Activated T-helper 2 cell treated with anti-CD3 and anti-CD28 coated beads, Interferon-gamma antibody, Interleukin-2, Interleukin-4, amounts not matched to agents 10 μg/mL and 5 μg/mL and 100 μg/mL, durations not matched to agents 14 hours and 24 hours and 36 hours (primary cell): Measurements from ENCODE around the gene CCDC80. TPM values are rescaled to one million over a fixed set of nuclear protein-coding genes. Genes with fewer than 3 reads are reported as not detected.

ENCODE experiments used
- DNase-seq: peaks from one replicate; pipeline ENCODE4 v3.0.0; 2021; ENCODE audit warnings: low spot score
- H3K27ac Mint-ChIP-seq: one replicate; pipeline ENCODE4 v1.8.0; 2021; ENCODE audit warnings: mixed read lengths
- H3K27me3 Mint-ChIP-seq: one replicate; pipeline ENCODE4 v1.8.0; 2021; ENCODE audit warnings: low read depth, mixed read lengths
- H3K36me3 Mint-ChIP-seq: one replicate; pipeline ENCODE4 v1.8.0; 2021; ENCODE audit warnings: low read depth, mixed read lengths
- H3K4me1 Mint-ChIP-seq: one replicate; pipeline ENCODE4 v1.8.0; 2021; ENCODE audit warnings: low read depth, mixed read lengths
- H3K4me3 Mint-ChIP-seq: one replicate; pipeline ENCODE4 v1.8.0; 2021; ENCODE audit warnings: low read depth, mild to moderate bottlenecking, moderate library complexity, mixed read lengths
- H3K9me3 Mint-ChIP-seq: one replicate; pipeline ENCODE4 v1.8.0; 2021; ENCODE audit warnings: mixed read lengths
- intact Hi-C: fragments of 100-400 bp; cut with micrococcal nuclease; formaldehyde crosslinking; loops from one replicate; pipeline ENCODE4 v1.15.1; 2023
- total RNA-seq: library from RNA; stranded (reverse); gene quantifications from 2 replicates; pipeline ENCODE4 v1.2.3, GENCODE V29; 2022

CCDC80 gene
- total RNA-seq, 1 donor from 2014 or later = not detected

- DNase-seq = peak; percentile 98
- Mint-ChIP-seq H3K4me3 (peak within 1 kb of the TSS; percentile 92), H3K9me3 (no peaks in the 10 kb centered on the region), H3K36me3 (peaks cover 47% of the 10 kb centered on the region), H3K27me3 (no peaks in the 10 kb centered on the region), H3K4me1 (peaks cover 49% of the 10 kb centered on the region), H3K27ac (peak within 1 kb of the TSS; percentile 99)
- intact Hi-C loops = loop anchor here (1.0 to 5.0 kb wide), 9 partner anchors 29 to 1135 kb away; partner anchors contain the start of genes BTLA and USF3
Measured at GRCh38 chr3:112561734-112562529, 79.0 kb downstream of the CCDC80 start, which contains the start of the genes ATG3 and SLC35A5. TSS of gene ATG3 (minus strand) at chr3:112561962. CDS start at chr3:112561528, 434 bp downstream. TSS of gene SLC35A5 (plus strand) at chr3:112562045. CDS start at chr3:112563404, 1,359 bp downstream.

- H3K4me3 Mint-ChIP-seq = peak overlapping the region; percentile 92
- H3K27ac Mint-ChIP-seq = peak overlapping the region; percentile 99
- H3K4me1 Mint-ChIP-seq = peaks cover 46% of the 10 kb centered on the region
- H3K9me3 Mint-ChIP-seq = no peaks in the 10 kb centered on the region
- peaks cover 46% of the 10 kb centered on the region for H3K36me3 Mint-ChIP-seq
- intact Hi-C loops = loop anchor here (2.0 to 5.0 kb wide), 5 partner anchors 29 to 1136 kb away; partner anchors contain the start of genes BTLA and USF3
- H3K27me3 Mint-ChIP-seq = no peaks in the 10 kb centered on the region
- no peak for DNase-seq
Measured at GRCh38 chr3:112561484-112561733, 79.5 kb downstream of the CCDC80 start.

- Mint-ChIP-seq H3K9me3 (no peaks in the 10 kb centered on the region), H3K27ac (peak overlapping the region; percentile 99), H3K27me3 (no peaks in the 10 kb centered on the region), H3K4me1 (peaks cover 43% of the 10 kb centered on the region), H3K4me3 (peak overlapping the region; percentile 92), H3K36me3 (peaks cover 43% of the 10 kb centered on the region)
- intact Hi-C loops = loop anchor here (2.0 to 5.0 kb wide), 5 partner anchors 28 to 1136 kb away; partner anchors contain the start of genes BTLA and USF3
- peak; percentile 67 for DNase-seq
Measured at GRCh38 chr3:112560721-112561483, 80.0 kb downstream of the CCDC80 start.

- peaks cover 46% of the 10 kb centered on the region for H3K36me3 Mint-ChIP-seq
- no peak for DNase-seq
- H3K4me3 Mint-ChIP-seq = peak overlapping the region; percentile 92
- H3K27me3 Mint-ChIP-seq = no peaks in the 10 kb centered on the region
- H3K27ac Mint-ChIP-seq = peak overlapping the region; percentile 99
- intact Hi-C loops = loop anchor here (2.0 to 5.0 kb wide), 5 partner anchors 28 to 1137 kb away; partner anchors contain the start of genes BTLA and USF3
- H3K4me1 Mint-ChIP-seq = peaks cover 47% of the 10 kb centered on the region
- no peaks in the 10 kb centered on the region for H3K9me3 Mint-ChIP-seq
Measured at GRCh38 chr3:112560307-112560706, 80.6 kb downstream of the CCDC80 start.

- no peak for DNase-seq
- Mint-ChIP-seq H3K27me3 (no peaks in the 10 kb centered on the region), H3K36me3 (peaks cover 49% of the 10 kb centered on the region), H3K4me1 (peaks cover 45% of the 10 kb centered on the region), H3K4me3 (no peak overlapping the region), H3K27ac (peak overlapping the region; percentile 4), H3K9me3 (peaks cover 2% of the 10 kb centered on the region)
- intact Hi-C loops = no loop called here
Measured at GRCh38 chr3:112557976-112558375, 83.0 kb downstream of the CCDC80 start.

- Mint-ChIP-seq H3K36me3 (peaks cover 67% of the 10 kb centered on the region), H3K27me3 (no peaks in the 10 kb centered on the region), H3K4me1 (peaks cover 41% of the 10 kb centered on the region), H3K27ac (peak overlapping the region; percentile 29), H3K4me3 (peak overlapping the region; percentile 27), H3K9me3 (peaks cover 12% of the 10 kb centered on the region)
- intact Hi-C loops = no loop called here
- DNase-seq = no peak
Measured at GRCh38 chr3:112555535-112556170, 85.3 kb downstream of the CCDC80 start.

GRCh38 chr3:112550859-112551258, 90.1 kb downstream of the CCDC80 start:
- Mint-ChIP-seq H3K9me3 (peaks cover 12% of the 10 kb centered on the region), H3K4me1 (peaks cover 24% of the 10 kb centered on the region), H3K4me3 (no peak overlapping the region), H3K27me3 (no peaks in the 10 kb centered on the region), H3K27ac (no peak overlapping the region), H3K36me3 (peaks cover 59% of the 10 kb centered on the region)
- no peak for DNase-seq
- intact Hi-C loops = no loop called here

Other genes starting within 250 kb of the CCDC80 start
- gene BTLA, start 141.7 kb downstream of the CCDC80 start, total RNA-seq = 31.1 and 35.7 TPM in 2 replicates
- gene ATG3, start 79.2 kb downstream of the CCDC80 start, total RNA-seq = 61.1 and 61.6 TPM in 2 replicates
- 12.6 and 17.8 TPM in 2 replicates for gene SLC35A5, start 79.1 kb downstream of the CCDC80 start, total RNA-seq
- not detected in 2 replicates for gene CD200R1L, start 205.7 kb upstream of the CCDC80 start, total RNA-seq